Hepatocyte (in vitro differentiated cells): Measurements from ENCODE around the gene FHOD3.

ENCODE experiments used
- CTCF ChIP-seq: fragments of 200-600 bp; sonication (generic); IDR thresholded peaks from 2 replicates; pipeline ENCODE4 v1.5.1; 2016; ENCODE audit warnings: antibody characterized with exemption, mild to moderate bottlenecking; ENCODE audit not compliant: poor library complexity
- EZH2 ChIP-seq: fragments of 200-600 bp; sonication (generic); IDR thresholded peaks from 2 replicates; pipeline ENCODE4 v1.6.1; 2016; ENCODE audit warnings: antibody characterized with exemption, mild to moderate bottlenecking, borderline replicate concordance

- TF ChIP-seq CTCF (no peak), EZH2 (no peak)
Measured at GRCh38 chr18:36450264-36450663, 152.8 kb downstream of the FHOD3 start.
